Measurements from ENCODE around the gene BEND6.

BEND6 gene

GRCh38 chr6:57068061-57068460 is 113.2 kb downstream of the BEND6 start:
- Histone ChIP-seq H4K20me1 (ENCODE audit: control insufficient read depth, insufficient read depth, low read depth, low read length) (no peaks in the 10 kb centered on the region), H3K4me1 (ENCODE audit: control insufficient read depth, low read length) (peaks cover 16% of the 10 kb centered on the region), H3K4me3 (ENCODE audit: low read length) (no peak overlapping the region), H3K79me2 (ENCODE audit: control insufficient read depth, low read length) (no peaks in the 10 kb centered on the region), H3K4me2 (ENCODE audit: low read length) (no peak overlapping the region), H3F3A (ENCODE audit: control insufficient read depth, insufficient read depth) (peaks cover 3% of the 10 kb centered on the region; the same call in 1 of the 2 replicates), H3K9me2 (replicated peaks; ENCODE audit: control insufficient read depth, low read length) (no peaks in the 10 kb centered on the region), H3K27me3 (ENCODE audit: control insufficient read depth, low read length) (no peaks in the 10 kb centered on the region), H3K9me3 (ENCODE audit: control insufficient read depth, insufficient read depth, low read length) (no peaks in the 10 kb centered on the region), H3K27ac (ENCODE audit: low read depth, low read length) (no peak overlapping the region), H3K36me3 (ENCODE audit: control insufficient read depth, low read length) (no peaks in the 10 kb centered on the region)
- TF ChIP-seq CTCF (IDR thresholded peaks at IDR 0.05; ENCODE audit: low read depth, low read length, poor library complexity, severe bottlenecking) (no peak), EZH2phosphoT487 (IDR thresholded peaks at IDR 0.05; ENCODE audit: borderline replicate concordance, low read length) (no peak)

GRCh38 chr6:57069228-57069627 is 114.3 kb downstream of the BEND6 start:
- H3K4me3 ChIP-seq (ENCODE audit: low read length) = no peak overlapping the region
- TF ChIP-seq EZH2phosphoT487 (IDR thresholded peaks at IDR 0.05; ENCODE audit: borderline replicate concordance, low read length) = no peak
- no peak for TF ChIP-seq CTCF (IDR thresholded peaks at IDR 0.05; ENCODE audit: low read depth, low read length, poor library complexity, severe bottlenecking)
- H3K9me2 ChIP-seq (replicated peaks; ENCODE audit: control insufficient read depth, low read length) = no peaks in the 10 kb centered on the region
- H3K27me3 ChIP-seq (ENCODE audit: control insufficient read depth, low read length) = no peaks in the 10 kb centered on the region
- H3K36me3 ChIP-seq (ENCODE audit: control insufficient read depth, low read length) = no peaks in the 10 kb centered on the region
- H3K9me3 ChIP-seq (ENCODE audit: control insufficient read depth, insufficient read depth, low read length) = no peaks in the 10 kb centered on the region
- H3K4me2 ChIP-seq (ENCODE audit: low read length) = no peak overlapping the region
- H4K20me1 ChIP-seq (ENCODE audit: control insufficient read depth, insufficient read depth, low read depth, low read length) = no peaks in the 10 kb centered on the region
- no peaks in the 10 kb centered on the region for H3F3A ChIP-seq (ENCODE audit: control insufficient read depth, insufficient read depth)
- no peaks in the 10 kb centered on the region for H3K79me2 ChIP-seq (ENCODE audit: control insufficient read depth, low read length)
- H3K4me1 ChIP-seq (ENCODE audit: control insufficient read depth, low read length) = peaks cover 11% of the 10 kb centered on the region
- H3K27ac ChIP-seq (ENCODE audit: low read depth, low read length) = no peak overlapping the region

GRCh38 chr6:57069920-57070331 is 115.0 kb downstream of the BEND6 start:
- Histone ChIP-seq H3K9me3 (ENCODE audit: control insufficient read depth, insufficient read depth, low read length) (no peaks in the 10 kb centered on the region), H3K36me3 (ENCODE audit: control insufficient read depth, low read length) (no peaks in the 10 kb centered on the region), H3K4me2 (ENCODE audit: low read length) (no peak overlapping the region), H3K4me3 (ENCODE audit: low read length) (no peak overlapping the region), H3K27ac (ENCODE audit: low read depth, low read length) (no peak overlapping the region), H3F3A (ENCODE audit: control insufficient read depth, insufficient read depth) (no peaks in the 10 kb centered on the region), H4K20me1 (ENCODE audit: control insufficient read depth, insufficient read depth, low read depth, low read length) (no peaks in the 10 kb centered on the region), H3K79me2 (ENCODE audit: control insufficient read depth, low read length) (no peaks in the 10 kb centered on the region), H3K9me2 (replicated peaks; ENCODE audit: control insufficient read depth, low read length) (no peaks in the 10 kb centered on the region), H3K27me3 (ENCODE audit: control insufficient read depth, low read length) (no peaks in the 10 kb centered on the region), H3K4me1 (ENCODE audit: control insufficient read depth, low read length) (peaks cover 4% of the 10 kb centered on the region)
- no peak for TF ChIP-seq CTCF (IDR thresholded peaks at IDR 0.05; ENCODE audit: low read depth, low read length, poor library complexity, severe bottlenecking)
- TF ChIP-seq EZH2phosphoT487 (IDR thresholded peaks at IDR 0.05; ENCODE audit: borderline replicate concordance, low read length) = no peak

- H3K79me2 ChIP-seq (ENCODE audit: control insufficient read depth, low read length) = no peaks in the 10 kb centered on the region
- no peaks in the 10 kb centered on the region for H3K9me2 ChIP-seq (replicated peaks; ENCODE audit: control insufficient read depth, low read length)
- H3F3A ChIP-seq (ENCODE audit: control insufficient read depth, insufficient read depth) = no peaks in the 10 kb centered on the region
- no peaks in the 10 kb centered on the region for H3K4me1 ChIP-seq (ENCODE audit: control insufficient read depth, low read length)
- H3K9me3 ChIP-seq (ENCODE audit: control insufficient read depth, insufficient read depth, low read length) = no peaks in the 10 kb centered on the region
- H3K27ac ChIP-seq (ENCODE audit: low read depth, low read length) = no peak overlapping the region
- no peak for TF ChIP-seq EZH2phosphoT487 (IDR thresholded peaks at IDR 0.05; ENCODE audit: borderline replicate concordance, low read length)
- no peak for TF ChIP-seq CTCF (IDR thresholded peaks at IDR 0.05; ENCODE audit: low read depth, low read length, poor library complexity, severe bottlenecking)
- no peak overlapping the region for H3K4me3 ChIP-seq (ENCODE audit: low read length)
- no peaks in the 10 kb centered on the region for H3K36me3 ChIP-seq (ENCODE audit: control insufficient read depth, low read length)
- no peak overlapping the region for H3K4me2 ChIP-seq (ENCODE audit: low read length)
- H4K20me1 ChIP-seq (ENCODE audit: control insufficient read depth, insufficient read depth, low read depth, low read length) = no peaks in the 10 kb centered on the region
- no peaks in the 10 kb centered on the region for H3K27me3 ChIP-seq (ENCODE audit: control insufficient read depth, low read length)
Measured at GRCh38 chr6:57072108-57072507, 117.2 kb downstream of the BEND6 start.

Measured in DOHH2 (cell line).